GM23248 (cell line): ENCODE results near the gene COL23A1.

Source experiments
- EZH2 ChIP-seq: fragments of 200-600 bp; sonication (generic); IDR thresholded peaks from 2 replicates; pipeline ENCODE4 v1.6.1; 2018; ENCODE audit warnings: antibody characterized with exemption, mild to moderate bottlenecking; ENCODE audit not compliant: insufficient read depth, poor library complexity, severe bottlenecking
- EZH2phosphoT487 ChIP-seq: fragments of 200-600 bp; sonication (generic); IDR thresholded peaks from 2 replicates; pipeline ENCODE4 v1.6.1; 2018; ENCODE audit warnings: antibody characterized with exemption, moderate library complexity, mild to moderate bottlenecking, low read depth; ENCODE audit not compliant: insufficient read depth

GRCh38 chr5:178234121-178234749 is 356.0 kb downstream of the COL23A1 start:
- TF ChIP-seq EZH2 (no peak), EZH2phosphoT487 (no peak)
